H54 (cell line): ENCODE results near the gene NUTM2E.
A peak's percentile ranks its signal among the peaks of the same experiment; 100 is the strongest.
"Not testable (repeated sequence)": the region's sequence is repeated elsewhere in the genome, so short reads cannot be mapped to it uniquely, and the experiment has no call there.

Experiments
- DNase-seq: peaks from one replicate; pipeline ENCODE4 v3.0.0; 2011; ENCODE audit warnings: low spot score, mixed read lengths; ENCODE audit not compliant: insufficient read length
- FAIRE-seq: peaks from 3 replicates; lab custom pipeline; 2011; peaks lifted over from hg19 to GRCh38; lab: Jason Lieb, UNC
- POLR2A ChIP-seq: IDR thresholded peaks from 2 replicates; pipeline ENCODE4 v1.6.1; 2011; ENCODE audit warnings: low read depth, mild to moderate bottlenecking, low read length

The NUTM2E gene

GRCh38 chr10:79826496-79827215, at the start of gene NUTM2E:
NUTM2E (plus strand) TSS chr10:79826739; CDS start chr10:79841741, 15,002 bp downstream.
- peak; percentile 49 for TF ChIP-seq POLR2A
- DNase-seq (peak; percentile 30), FAIRE-seq (peak; percentile 82)

- DNase-seq = not testable (repeated sequence)
- peak; percentile 96 for FAIRE-seq
Observed at GRCh38 chr10:79777997-79778396, 48.5 kb upstream of the NUTM2E start.

GRCh38 chr10:79779310-79779938, 47.1 kb upstream of the NUTM2E start:
- FAIRE-seq (peak; percentile 73), DNase-seq (peak; percentile 29)

- not testable (repeated sequence) for DNase-seq
Observed at GRCh38 chr10:79779992-79780391, 46.5 kb upstream of the NUTM2E start.

GRCh38 chr10:79781584-79781983, 45.0 kb upstream of the NUTM2E start:
- DNase-seq, FAIRE-seq: not testable (repeated sequence)

More at GRCh38 chr10:79779992-79780391, 46.5 kb upstream of the NUTM2E start:
- not testable (repeated sequence) for FAIRE-seq

- DNase-seq = not testable (repeated sequence)
- peak; percentile 94 for FAIRE-seq
Observed at GRCh38 chr10:79787455-79787952, 39.0 kb upstream of the NUTM2E start.

GRCh38 chr10:79789351-79789750, 37.2 kb upstream of the NUTM2E start:
- DNase-seq = not testable (repeated sequence)
- peak; percentile 98 for FAIRE-seq

GRCh38 chr10:79791906-79792517, 34.5 kb upstream of the NUTM2E start:
- FAIRE-seq = peak; percentile 41
- DNase-seq = not testable (repeated sequence)

GRCh38 chr10:79799337-79799736, 27.2 kb upstream of the NUTM2E start:
- FAIRE-seq = peak; percentile 98
- DNase-seq = not testable (repeated sequence)

GRCh38 chr10:79805857-79806256, 20.7 kb upstream of the NUTM2E start:
- not testable (repeated sequence) for DNase-seq
- peak; percentile 6 for FAIRE-seq

GRCh38 chr10:79811895-79812294, 14.6 kb upstream of the NUTM2E start:
- not testable (repeated sequence) for FAIRE-seq, DNase-seq

GRCh38 chr10:79816290-79816689, 10.2 kb upstream of the NUTM2E start:
- DNase-seq = not testable (repeated sequence)
- peak; percentile 72 for FAIRE-seq

GRCh38 chr10:79823387-79823786, 3.2 kb upstream of the NUTM2E start:
- not testable (repeated sequence) for DNase-seq, FAIRE-seq

- not testable (repeated sequence) for DNase-seq, FAIRE-seq
Observed at GRCh38 chr10:79825587-79826011, 940 bp upstream of the NUTM2E start.

GRCh38 chr10:79826131-79826495, 426 bp upstream of the NUTM2E start:
- FAIRE-seq, DNase-seq: not testable (repeated sequence)

- peak; percentile 33 for FAIRE-seq
- DNase-seq = not testable (repeated sequence)
Observed at GRCh38 chr10:79833833-79834232, 7.3 kb downstream of the NUTM2E start.

GRCh38 chr10:79835891-79836290, 9.4 kb downstream of the NUTM2E start:
- peak; percentile 57 for FAIRE-seq
- not testable (repeated sequence) for DNase-seq

GRCh38 chr10:79836891-79837290, 10.4 kb downstream of the NUTM2E start:
- DNase-seq = not testable (repeated sequence)

GRCh38 chr10:79838441-79838840, 11.9 kb downstream of the NUTM2E start:
- not testable (repeated sequence) for DNase-seq, FAIRE-seq

More at GRCh38 chr10:79836891-79837290, 10.4 kb downstream of the NUTM2E start:
- FAIRE-seq = not testable (repeated sequence)

- not testable (repeated sequence) for DNase-seq
Observed at GRCh38 chr10:79853191-79853854, 26.8 kb downstream of the NUTM2E start.

More at GRCh38 chr10:79853191-79853854, 26.8 kb downstream of the NUTM2E start:
- FAIRE-seq = peak; percentile 86
